ENCODE results near the gene CORO2B. TPM values are rescaled to one million over a fixed set of nuclear protein-coding genes. Genes with fewer than 3 reads are reported as not detected.

CORO2B gene
- total RNA-seq, 1 donor from 2014 or later, result 1.0 TPM

DNA sequence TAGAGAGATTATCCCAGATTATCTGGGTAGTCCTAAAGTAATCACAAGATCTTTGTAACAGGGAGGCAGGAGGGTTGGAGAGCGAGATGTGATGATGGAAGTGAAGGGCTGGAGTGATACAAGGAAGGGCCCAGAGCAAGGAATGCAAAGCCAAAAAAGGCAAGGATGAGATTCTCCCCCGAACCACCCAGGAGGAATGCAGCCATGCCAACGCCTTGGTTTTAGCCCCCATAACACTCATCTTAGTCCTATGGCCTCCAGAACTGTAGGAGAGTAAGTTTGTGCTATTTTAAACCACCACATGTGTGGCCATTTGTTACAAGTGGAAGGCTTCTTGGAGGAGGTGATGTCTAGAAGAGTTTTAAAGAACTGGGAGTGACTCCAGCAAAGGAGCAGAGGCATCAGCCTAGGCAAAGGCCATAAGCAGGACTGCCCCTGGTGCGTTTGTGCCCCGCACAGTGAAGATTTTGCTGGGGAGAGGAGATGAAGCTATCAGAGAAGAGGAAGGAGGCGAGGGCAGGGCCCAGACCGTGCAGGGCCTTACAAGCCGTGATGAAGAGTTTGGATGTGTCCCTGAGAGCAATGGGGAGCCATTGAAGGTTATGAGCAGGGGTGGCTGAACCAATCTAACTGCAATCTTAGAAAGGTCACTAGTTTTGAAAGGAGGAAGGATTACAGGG is 25.3 kb upstream of the CORO2B start:
- Histone ChIP-seq H3K9ac (ENCODE audit: low read depth in 1 of 3, low read length in 3 of 3) (no peak overlapping the region), H3K27ac (ENCODE audit: low read depth, low read length) (no peak overlapping the region), H3K4me3 (ENCODE audit: low read length in 3 of 3) (no peak overlapping the region), H3K4me1 (ENCODE audit: control insufficient read depth in 3 of 3, insufficient read depth in 3 of 3, low read length in 3 of 3) (no peaks in the 10 kb centered on the region), H3K9me3 (ENCODE audit: control insufficient read depth in 3 of 3, low read length in 3 of 3) (no peaks in the 10 kb centered on the region), H3K27me3 (ENCODE audit: control insufficient read depth in 3 of 3, insufficient read depth in 3 of 3, low read length in 3 of 3) (peaks cover 4 to 22% (median 22%) of the 10 kb centered on the region in 3 donors), H3K36me3 (ENCODE audit: control insufficient read depth in 3 of 3, insufficient read depth in 3 of 3, low read length in 3 of 3) (no peaks in the 10 kb centered on the region)

DNA sequence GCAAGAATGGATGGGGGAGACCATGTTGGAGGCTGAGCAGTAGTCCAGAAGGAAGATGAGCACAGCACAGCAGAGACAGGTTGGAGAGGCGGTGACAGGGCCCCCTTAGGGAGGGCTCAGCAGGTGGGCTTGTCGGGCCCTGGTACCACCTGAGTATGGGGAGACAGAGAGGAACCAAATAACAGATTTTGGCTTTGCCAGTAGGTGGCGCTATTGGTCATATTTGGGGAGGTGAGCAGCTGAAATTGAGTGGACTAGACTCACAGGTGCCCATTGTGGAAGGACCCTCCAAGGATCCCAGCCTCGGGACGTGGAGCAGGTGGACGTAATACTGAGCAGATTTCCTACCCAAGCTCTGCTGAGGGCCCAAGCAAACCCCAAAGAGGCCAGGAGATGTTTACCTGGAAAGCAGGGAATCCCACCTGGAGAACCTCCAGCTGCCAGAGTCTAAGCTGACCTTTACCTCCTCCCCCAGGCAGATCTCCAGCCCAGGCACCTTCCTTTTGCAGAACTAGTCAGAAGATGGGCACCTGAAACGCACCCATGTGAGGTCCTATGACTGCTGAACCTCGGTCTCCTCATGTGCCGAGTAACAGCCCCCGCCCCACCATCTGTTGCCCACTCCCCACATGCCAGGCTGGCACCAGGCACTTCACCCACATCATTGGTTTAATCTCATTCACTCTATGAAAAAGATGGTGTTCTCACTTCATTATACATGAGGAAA is 24.6 kb upstream of the CORO2B start:
- Histone ChIP-seq H3K9me3 (ENCODE audit: control insufficient read depth in 3 of 3, low read length in 3 of 3) (no peaks in the 10 kb centered on the region), H3K27me3 (ENCODE audit: control insufficient read depth in 3 of 3, insufficient read depth in 3 of 3, low read length in 3 of 3) (peaks cover 4 to 29% (median 28%) of the 10 kb centered on the region in 3 donors), H3K36me3 (ENCODE audit: control insufficient read depth in 3 of 3, insufficient read depth in 3 of 3, low read length in 3 of 3) (no peaks in the 10 kb centered on the region), H3K9ac (ENCODE audit: low read depth in 1 of 3, low read length in 3 of 3) (no peak overlapping the region), H3K4me1 (ENCODE audit: control insufficient read depth in 3 of 3, insufficient read depth in 3 of 3, low read length in 3 of 3) (peaks cover under 1 to 2% (median under 1%) of the 10 kb centered on the region in 3 donors), H3K27ac (ENCODE audit: low read depth, low read length) (no peak overlapping the region), H3K4me3 (ENCODE audit: low read length in 3 of 3) (no peak overlapping the region)

- no peak overlapping the region for H3K9ac ChIP-seq (ENCODE audit: low read depth in 1 of 3, low read length in 3 of 3)
- H3K9me3 ChIP-seq (ENCODE audit: control insufficient read depth in 3 of 3, low read length in 3 of 3), result no peaks in the 10 kb centered on the region
- H3K4me3 ChIP-seq (ENCODE audit: low read length in 3 of 3), result no peak overlapping the region
- peaks cover 7 to 11% (median 8%) of the 10 kb centered on the region in 3 donors for H3K4me1 ChIP-seq (ENCODE audit: control insufficient read depth in 3 of 3, insufficient read depth in 3 of 3, low read length in 3 of 3)
- H3K27ac ChIP-seq (ENCODE audit: low read depth, low read length), result no peak overlapping the region
- no peaks in the 10 kb centered on the region for H3K36me3 ChIP-seq (ENCODE audit: control insufficient read depth in 3 of 3, insufficient read depth in 3 of 3, low read length in 3 of 3)
- peaks cover 4 to 35% (median 32%) of the 10 kb centered on the region in 3 donors for H3K27me3 ChIP-seq (ENCODE audit: control insufficient read depth in 3 of 3, insufficient read depth in 3 of 3, low read length in 3 of 3)
These were observed 23.8 kb upstream of the CORO2B start for GRCh38 chr15:68554721-68555678.

- H3K9ac ChIP-seq (ENCODE audit: low read depth in 1 of 3, low read length in 3 of 3), result no peak overlapping the region
- peaks cover 0 to 37% (median 34%) of the 10 kb centered on the region in 3 donors for H3K27me3 ChIP-seq (ENCODE audit: control insufficient read depth in 3 of 3, insufficient read depth in 3 of 3, low read length in 3 of 3)
- no peak overlapping the region for H3K4me3 ChIP-seq (ENCODE audit: low read length in 3 of 3)
- H3K36me3 ChIP-seq (ENCODE audit: control insufficient read depth in 3 of 3, insufficient read depth in 3 of 3, low read length in 3 of 3), result no peaks in the 10 kb centered on the region
- H3K9me3 ChIP-seq (ENCODE audit: control insufficient read depth in 3 of 3, low read length in 3 of 3), result no peaks in the 10 kb centered on the region
- peaks cover 7 to 11% (median 8%) of the 10 kb centered on the region in 3 donors for H3K4me1 ChIP-seq (ENCODE audit: control insufficient read depth in 3 of 3, insufficient read depth in 3 of 3, low read length in 3 of 3)
- H3K27ac ChIP-seq (ENCODE audit: low read depth, low read length), result no peak overlapping the region
These were observed 23.1 kb upstream of the CORO2B start for GRCh38 chr15:68555679-68556037.

DNA sequence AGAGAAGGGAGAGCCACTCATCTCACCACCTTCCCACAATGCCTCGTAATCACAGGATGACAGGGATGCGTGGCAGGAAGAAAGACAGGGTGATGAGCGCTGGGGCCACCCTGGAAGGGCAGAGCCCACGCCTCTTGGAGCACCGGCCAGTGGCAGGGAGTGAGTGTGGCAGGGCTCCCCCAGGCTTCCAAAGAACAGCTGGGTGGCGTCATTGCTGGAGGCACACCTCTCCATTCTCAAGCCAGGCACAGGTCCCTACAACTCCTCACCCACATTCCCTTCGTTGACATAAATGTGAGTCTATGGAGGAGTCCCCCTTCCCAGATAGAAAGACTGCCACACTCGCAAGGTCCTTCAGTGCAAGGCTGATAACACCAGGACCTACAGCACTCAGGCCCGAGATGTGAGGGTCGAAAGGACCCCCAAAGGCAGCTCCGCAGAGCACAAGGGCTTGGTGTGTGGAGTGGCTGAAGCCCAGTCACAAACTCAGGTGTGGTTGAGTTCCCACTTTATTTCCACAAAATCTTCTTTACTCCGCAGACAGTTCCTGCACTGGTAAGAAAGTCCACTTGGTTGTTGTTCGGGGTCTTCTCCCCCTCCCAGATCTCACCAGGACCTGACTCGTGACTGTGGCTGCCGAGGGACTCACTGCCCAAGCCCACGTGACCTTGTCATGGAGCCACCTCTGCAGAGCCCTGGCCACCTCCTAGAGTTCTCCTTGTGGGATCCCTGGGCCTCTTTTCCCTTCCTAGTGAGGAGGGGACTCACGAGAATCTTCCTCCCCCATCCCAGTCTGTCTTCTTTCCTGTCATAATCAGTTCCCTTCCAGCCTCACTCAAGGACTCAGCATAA is 22.4 kb upstream of the CORO2B start:
- Histone ChIP-seq H3K9me3 (ENCODE audit: control insufficient read depth in 3 of 3, low read length in 3 of 3) (no peaks in the 10 kb centered on the region), H3K27me3 (ENCODE audit: control insufficient read depth in 3 of 3, insufficient read depth in 3 of 3, low read length in 3 of 3) (peaks cover 0 to 39% (median 31%) of the 10 kb centered on the region in 3 donors), H3K36me3 (ENCODE audit: control insufficient read depth in 3 of 3, insufficient read depth in 3 of 3, low read length in 3 of 3) (no peaks in the 10 kb centered on the region), H3K27ac (ENCODE audit: low read depth, low read length) (no peak overlapping the region), H3K4me3 (ENCODE audit: low read length in 3 of 3) (no peak overlapping the region), H3K9ac (ENCODE audit: low read depth in 1 of 3, low read length in 3 of 3) (no peak overlapping the region), H3K4me1 (ENCODE audit: control insufficient read depth in 3 of 3, insufficient read depth in 3 of 3, low read length in 3 of 3) (peaks cover 7 to 11% (median 8%) of the 10 kb centered on the region in 3 donors)

DNA sequence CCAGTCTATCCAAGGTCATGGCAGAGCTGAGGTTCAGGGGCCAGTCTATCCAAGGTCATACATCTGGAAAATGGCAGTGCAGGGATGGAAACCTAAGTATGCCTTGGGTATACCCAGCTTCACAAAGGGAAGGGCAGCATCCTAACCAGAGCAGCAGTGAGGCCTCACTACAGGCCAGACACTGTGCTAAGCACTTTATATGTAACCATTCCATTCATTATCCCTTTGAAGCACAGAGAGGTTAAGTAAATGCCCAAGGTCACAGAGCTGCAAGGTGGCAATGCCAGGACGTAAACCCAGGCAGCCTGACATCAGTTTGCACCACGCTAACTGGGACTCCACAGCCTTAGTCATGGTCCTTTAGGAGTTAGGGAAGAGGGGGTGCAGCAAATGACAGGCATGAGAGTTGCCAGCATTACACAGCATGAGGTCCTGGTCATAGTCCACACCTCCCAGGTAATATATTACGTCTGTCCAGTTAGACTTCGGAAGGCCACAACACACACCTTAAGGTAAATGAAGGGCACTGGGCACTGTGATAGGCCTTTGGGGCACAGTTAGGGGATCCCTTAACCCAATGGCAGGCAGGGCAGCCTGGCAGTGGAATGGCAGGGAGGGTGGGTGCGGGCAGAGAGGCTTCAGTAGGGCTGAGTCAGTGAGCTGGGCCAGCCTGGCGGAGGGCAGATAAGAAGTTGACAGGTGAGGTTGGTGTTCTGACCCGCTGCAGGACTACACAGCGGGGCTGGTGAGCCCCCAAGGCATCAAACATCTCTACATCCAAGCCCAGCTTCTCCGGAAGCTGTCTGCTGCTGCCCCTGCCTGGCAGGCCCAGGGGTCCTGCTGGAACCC is 21.1 kb upstream of the CORO2B start:
- Histone ChIP-seq H3K9me3 (ENCODE audit: control insufficient read depth in 3 of 3, low read length in 3 of 3) (no peaks in the 10 kb centered on the region), H3K27me3 (ENCODE audit: control insufficient read depth in 3 of 3, insufficient read depth in 3 of 3, low read length in 3 of 3) (peaks cover 0 to 45% (median 39%) of the 10 kb centered on the region in 3 donors), H3K27ac (ENCODE audit: low read depth, low read length) (no peak overlapping the region), H3K4me3 (ENCODE audit: low read length in 3 of 3) (no peak overlapping the region), H3K9ac (ENCODE audit: low read depth in 1 of 3, low read length in 3 of 3) (no peak overlapping the region), H3K4me1 (ENCODE audit: control insufficient read depth in 3 of 3, insufficient read depth in 3 of 3, low read length in 3 of 3) (peaks cover 7 to 11% (median 8%) of the 10 kb centered on the region in 3 donors), H3K36me3 (ENCODE audit: control insufficient read depth in 3 of 3, insufficient read depth in 3 of 3, low read length in 3 of 3) (no peaks in the 10 kb centered on the region)

DNA sequence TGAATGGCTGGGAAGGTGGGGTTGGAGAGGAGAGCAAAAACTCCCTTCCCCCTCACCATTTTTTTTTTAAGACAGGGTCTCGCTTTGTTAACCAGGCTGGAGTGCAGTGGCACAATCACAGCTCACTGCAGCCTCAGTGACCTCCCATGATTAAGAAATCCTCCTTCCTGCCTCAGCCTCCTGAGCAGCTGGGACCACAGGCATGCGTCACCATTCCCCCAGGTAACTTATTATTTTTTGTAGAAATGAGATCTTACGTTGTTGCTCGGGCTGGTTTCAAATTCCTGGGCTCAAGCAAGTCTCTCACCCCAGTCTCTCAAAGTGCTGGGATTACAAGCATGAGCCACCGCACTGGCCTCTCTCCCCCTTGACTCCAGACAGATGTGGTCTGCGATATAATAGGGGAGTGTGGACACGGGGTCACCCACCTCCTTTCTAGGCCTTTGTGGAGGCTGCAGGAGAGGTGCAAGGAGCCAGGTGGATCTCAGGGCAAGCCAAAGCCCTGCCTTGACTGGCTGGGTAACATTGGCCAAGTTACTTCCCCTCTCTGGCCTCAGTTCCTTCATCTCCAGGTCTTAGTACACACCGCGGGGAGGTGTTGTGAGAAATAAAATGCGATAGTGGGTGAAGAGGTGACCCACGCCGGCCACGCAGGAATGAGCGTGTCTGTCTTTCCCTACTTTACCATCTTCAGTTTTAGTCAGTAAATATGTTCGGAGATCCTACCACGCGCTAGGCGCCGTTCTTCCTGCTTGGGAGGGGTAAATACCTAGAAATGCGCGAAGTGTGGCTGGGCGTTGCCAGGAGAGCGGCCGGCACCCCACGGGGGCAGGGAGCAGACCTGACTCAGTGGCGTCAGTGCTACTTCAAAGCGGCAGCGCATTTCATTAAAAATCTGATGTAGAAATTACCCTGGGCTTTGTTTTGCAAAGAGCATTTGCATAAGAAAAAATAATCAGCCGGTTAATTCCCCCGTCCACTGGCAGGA is 20.2 kb upstream of the CORO2B start:
- H3K27ac ChIP-seq (ENCODE audit: low read depth, low read length), result no peak overlapping the region
- H3K9me3 ChIP-seq (ENCODE audit: control insufficient read depth in 3 of 3, low read length in 3 of 3), result no peaks in the 10 kb centered on the region
- H3K36me3 ChIP-seq (ENCODE audit: control insufficient read depth in 3 of 3, insufficient read depth in 3 of 3, low read length in 3 of 3), result no peaks in the 10 kb centered on the region
- H3K4me3 ChIP-seq (ENCODE audit: low read length in 3 of 3), result no peak overlapping the region
- peaks cover 7 to 11% (median 8%) of the 10 kb centered on the region in 3 donors for H3K4me1 ChIP-seq (ENCODE audit: control insufficient read depth in 3 of 3, insufficient read depth in 3 of 3, low read length in 3 of 3)
- H3K27me3 ChIP-seq (ENCODE audit: control insufficient read depth in 3 of 3, insufficient read depth in 3 of 3, low read length in 3 of 3), result peaks cover 0 to 45% (median 34%) of the 10 kb centered on the region in 3 donors
- H3K9ac ChIP-seq (ENCODE audit: low read depth in 1 of 3, low read length in 3 of 3), result peak overlapping the region in 1 of 3 donors; percentile 45
